Stimulated activated CD8-positive, alpha-beta memory T cell treated with anti-CD3 and anti-CD28 coated beads, Interleukin-4, amount 100 ng/mL, for 24 hours (primary cell): ENCODE measurements around the gene PHC1.
"Not testable (repeated sequence)": the region's sequence is repeated elsewhere in the genome, so short reads cannot be mapped to it uniquely, and the experiment has no call there.

ENCODE experiments used
- DNase-seq: peaks from one replicate; pipeline ENCODE4 v3.0.0-alpha.2; 2020; ENCODE audit warnings: low read depth

PHC1 gene

GRCh38 chr12:8914033-8914715, at the start of gene PHC1:
Gene PHC1 (plus strand): TSS chr12:8914509. CDS start chr12:8917678, 3,169 bp downstream.
- DNase-seq = peak; percentile 69

- no peak for DNase-seq
Observed at GRCh38 chr12:8866429-8866828, 47.9 kb upstream of the PHC1 start.

DNA sequence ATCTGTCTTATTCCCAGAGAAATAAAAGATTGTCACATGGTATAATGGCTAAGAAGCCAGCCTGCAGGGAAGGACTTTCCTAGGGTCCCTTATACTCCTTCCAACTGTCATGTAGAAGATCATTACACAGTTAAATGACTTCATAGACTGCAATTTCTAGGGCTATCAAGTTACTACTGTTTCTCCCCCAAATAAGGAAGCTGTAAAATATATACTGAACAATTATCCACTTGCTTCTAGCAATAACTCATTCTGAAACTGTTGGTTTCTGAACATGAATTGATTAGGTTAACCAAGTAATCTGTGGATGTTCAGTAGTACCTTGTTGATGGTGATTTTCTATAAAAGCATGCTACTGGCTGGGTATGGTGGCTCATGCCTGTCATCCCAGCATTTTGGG, 47.3 kb upstream of the PHC1 start:
- no peak for DNase-seq

GRCh38 chr12:8867786-8868185, 46.5 kb upstream of the PHC1 start:
- no peak for DNase-seq

GRCh38 chr12:8870586-8870985, 43.7 kb upstream of the PHC1 start:
- no peak for DNase-seq

DNA sequence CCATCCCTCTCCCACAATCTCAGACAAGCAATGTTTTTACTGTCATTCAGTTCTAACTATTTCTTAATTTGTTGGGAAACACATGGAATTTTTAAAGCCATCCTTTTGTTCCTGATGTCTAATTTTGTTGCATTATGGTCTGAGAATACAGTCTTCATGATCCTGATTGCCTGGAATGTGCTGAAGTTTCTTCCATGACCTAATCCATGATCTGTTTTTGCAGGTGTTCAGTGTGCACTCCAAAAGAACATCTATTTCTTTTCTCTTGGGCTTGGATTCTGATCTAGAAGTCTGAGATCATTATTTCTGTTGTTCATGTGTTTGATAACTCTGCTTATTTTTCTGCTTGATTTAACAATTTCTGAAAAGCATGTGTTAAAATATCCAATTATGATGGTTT, 43.2 kb upstream of the PHC1 start:
- DNase-seq = no peak

GRCh38 chr12:8876887-8877286, 37.4 kb upstream of the PHC1 start:
- DNase-seq = no peak

GRCh38 chr12:8886502-8887284, 27.6 kb upstream of the PHC1 start:
- DNase-seq = no peak

DNA sequence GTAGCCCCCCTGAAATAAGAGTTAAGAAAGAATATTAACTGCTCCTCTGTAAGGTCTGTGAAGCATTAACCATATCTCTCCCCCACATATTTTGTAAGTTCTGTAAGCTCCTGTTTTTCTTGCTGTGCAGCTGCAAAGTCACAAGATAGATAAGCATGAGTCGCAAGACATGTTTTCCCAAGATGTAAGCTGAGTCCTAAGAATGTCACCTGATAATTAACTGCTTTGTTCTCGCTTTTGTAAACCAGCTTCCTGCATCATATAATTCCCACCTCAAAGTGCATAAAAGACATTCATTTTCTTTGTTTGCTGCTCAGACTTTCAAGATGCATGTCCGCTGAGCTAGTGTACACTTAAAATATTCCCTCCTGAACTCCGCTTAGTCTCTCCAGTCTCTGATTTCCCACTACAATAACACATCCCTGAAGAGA, 27.0 kb upstream of the PHC1 start:
- DNase-seq = no peak

DNA sequence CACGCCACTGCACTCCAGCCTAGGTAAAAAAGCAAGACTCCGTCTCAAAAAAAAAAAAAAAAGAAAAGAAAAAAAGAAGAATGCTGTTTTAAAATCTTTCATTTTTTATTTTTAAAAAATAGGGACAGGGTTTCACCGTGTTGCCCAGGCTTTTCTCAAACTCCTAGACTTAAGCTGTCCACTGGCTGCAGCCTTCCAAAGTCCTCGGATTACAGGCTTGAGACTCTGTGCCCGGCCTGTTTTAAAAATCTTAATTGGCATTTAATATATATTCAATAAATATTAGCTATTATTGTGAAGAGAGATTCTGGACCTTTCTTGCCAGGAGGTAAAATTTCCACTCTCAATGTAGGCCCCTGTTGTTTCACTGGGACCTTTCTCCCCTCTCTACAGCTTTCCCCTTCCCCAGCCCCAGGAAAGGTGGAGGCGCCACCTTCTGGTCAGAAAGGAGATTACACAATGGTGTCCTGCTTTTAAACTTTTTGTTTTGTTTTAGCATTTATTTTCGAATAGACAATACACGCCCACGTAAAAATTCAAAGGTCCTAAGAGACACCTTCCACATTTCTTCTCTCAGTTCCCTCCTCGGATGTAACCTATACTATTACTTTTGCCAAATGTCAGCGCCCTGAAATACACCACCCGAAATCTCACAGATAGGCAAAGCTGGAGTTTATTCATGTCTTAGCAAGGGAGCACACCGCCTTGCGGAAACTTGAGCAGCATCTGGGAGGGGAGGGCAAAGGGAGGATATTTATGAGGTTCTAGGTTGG, 23.8 kb upstream of the PHC1 start:
- DNase-seq = peak; percentile 42

GRCh38 chr12:8891976-8892375, 22.3 kb upstream of the PHC1 start:
- DNase-seq = no peak

DNA sequence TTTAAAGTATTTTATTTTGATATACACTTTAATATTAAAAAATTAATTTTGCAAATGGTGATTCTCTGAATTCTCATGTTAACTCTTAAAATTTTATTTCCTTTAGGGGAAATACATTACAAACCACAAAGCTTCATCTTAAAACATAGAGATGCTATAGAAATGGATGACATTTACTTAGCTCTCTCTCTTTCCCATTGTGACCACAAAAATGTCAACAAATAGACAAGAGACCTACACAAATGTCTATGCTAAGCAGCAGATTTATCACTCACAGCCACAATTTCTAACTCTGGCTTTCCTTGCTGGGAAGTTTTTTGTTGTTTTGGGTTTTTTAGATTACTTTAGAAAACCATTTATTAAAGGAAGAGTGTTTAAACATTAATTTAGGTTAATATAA, 19.9 kb upstream of the PHC1 start:
- DNase-seq = no peak

DNA sequence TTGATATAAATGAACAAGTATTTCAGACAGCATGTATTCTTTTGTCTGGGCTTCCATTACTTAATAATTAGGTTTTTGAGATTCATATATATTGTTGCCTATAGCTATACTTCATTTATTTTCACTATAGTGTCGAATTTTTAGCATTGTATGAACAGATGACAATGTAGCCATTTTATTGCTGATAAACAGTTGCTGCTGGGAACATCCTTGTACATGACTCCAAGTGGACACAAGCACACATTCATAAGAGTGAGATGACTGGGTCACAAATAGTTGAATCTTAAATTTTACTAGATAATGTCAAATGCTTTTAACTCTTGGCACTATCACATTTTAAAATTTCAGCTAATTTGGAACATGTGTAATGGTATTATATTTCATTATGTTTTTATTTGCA, 19.3 kb upstream of the PHC1 start:
- DNase-seq = no peak

- DNase-seq = no peak
Observed at GRCh38 chr12:8897081-8897480, 17.2 kb upstream of the PHC1 start.

- no peak for DNase-seq
Observed at GRCh38 chr12:8899830-8900229, 14.5 kb upstream of the PHC1 start.

DNA sequence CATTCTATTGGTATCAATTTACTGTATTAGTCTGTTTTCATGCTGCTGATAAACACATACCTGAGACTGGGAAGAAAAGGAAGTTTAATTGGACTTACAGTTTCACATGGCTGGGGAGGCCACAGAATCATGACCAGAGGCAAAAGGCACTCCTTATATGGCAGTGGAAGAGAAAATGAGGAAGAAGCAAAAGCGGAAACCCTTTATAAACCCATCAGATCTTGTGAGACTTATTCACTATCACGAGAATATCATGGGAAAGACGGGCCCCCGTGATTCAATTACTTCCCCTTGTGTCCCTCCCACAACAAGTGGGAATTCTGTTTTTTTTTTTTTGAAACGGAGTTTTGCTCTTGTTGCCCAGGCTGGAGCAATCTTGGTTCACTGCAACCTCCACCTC, 11.6 kb upstream of the PHC1 start:
- not testable (repeated sequence) for DNase-seq

DNA sequence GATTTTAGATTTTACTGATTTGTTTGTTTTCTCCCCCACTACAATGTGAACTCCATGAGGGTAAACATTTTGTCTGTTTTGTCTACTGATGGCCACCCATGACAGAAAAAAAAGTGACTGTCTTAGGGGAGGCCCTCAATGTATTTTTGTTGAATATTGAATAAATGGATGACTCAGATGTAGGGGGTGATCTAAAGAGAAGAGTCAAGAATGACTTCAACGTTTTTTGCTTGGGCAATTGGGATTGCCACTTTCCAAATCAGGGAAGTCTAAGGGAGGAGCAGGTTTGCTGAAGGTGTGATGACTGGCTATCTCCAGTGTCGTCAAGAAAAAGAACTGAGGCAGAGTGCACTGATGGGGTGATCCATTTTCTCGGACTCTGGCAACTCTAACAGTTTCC, 10.7 kb upstream of the PHC1 start:
- no peak for DNase-seq

DNA sequence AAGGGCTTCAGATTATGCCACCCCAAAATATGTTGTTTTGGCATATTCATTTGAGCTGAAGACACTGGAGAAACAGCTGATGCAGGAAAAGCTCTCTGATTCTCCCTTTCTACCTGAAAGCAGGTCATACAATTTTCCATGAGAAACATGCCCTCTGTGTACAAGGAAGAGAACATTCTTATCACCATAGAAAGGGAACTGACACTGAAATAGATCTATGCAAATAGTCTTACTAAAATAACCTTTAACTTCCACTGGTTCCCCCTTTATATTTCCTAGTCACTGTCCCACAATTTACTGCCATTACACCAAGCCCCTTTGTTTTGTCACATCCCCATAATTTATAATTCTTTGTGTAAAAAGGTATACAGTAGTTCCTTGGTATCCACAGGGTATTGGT, 9.6 kb upstream of the PHC1 start:
- no peak for DNase-seq

- DNase-seq = no peak
Observed at GRCh38 chr12:8905546-8905945, 8.8 kb upstream of the PHC1 start.

- no peak for DNase-seq
Observed at GRCh38 chr12:8906266-8907180, 7.8 kb upstream of the PHC1 start.

DNA sequence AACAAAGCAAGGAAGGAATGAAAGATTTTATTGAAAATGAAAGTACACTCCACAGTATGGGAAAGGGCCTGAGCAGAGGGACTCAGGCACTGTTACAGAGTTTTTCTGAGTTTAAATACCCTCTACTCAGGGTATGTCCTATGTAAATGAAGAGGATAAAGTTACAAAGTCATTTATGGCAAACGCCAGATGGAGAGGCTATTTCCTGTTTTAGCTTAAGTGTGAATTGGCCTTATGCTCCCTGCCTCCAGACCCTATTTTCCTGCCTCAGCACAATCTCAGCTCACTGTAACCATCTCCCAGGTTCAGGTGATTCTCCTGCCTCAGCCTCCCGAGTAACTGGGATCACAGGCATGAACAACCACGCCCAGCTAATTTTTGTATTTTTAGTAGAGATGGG, 6.8 kb upstream of the PHC1 start:
- no peak for DNase-seq

- no peak for DNase-seq
Observed at GRCh38 chr12:8909752-8910151, 4.6 kb upstream of the PHC1 start.
